ENCODE data around the gene NAA10.

The NAA10 gene

GRCh38 chrX:153883163-153883843, 51.5 kb downstream of the NAA10 start:
- DNase-seq: no peak

DNA sequence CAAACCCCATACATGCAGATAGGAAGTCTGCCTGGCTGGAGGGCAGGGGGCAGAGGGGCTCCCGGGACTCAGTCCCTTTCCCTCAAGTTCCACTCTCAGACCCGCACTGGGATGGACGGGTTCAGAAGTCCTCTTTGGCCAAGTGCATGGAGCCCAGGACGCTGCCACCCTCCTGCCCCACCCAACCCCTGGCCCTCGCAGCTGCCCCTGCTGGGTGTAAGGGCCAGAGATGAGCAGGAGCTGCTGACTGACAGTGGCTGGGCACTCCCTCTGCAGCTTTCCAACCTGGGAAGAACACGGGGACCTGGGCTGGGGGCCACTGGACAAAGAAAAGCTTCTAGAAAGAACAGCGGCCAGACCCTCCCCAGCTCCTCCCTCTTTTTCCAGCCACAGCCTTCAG, 52.3 kb downstream of the NAA10 start:
- no peak for DNase-seq

DNA sequence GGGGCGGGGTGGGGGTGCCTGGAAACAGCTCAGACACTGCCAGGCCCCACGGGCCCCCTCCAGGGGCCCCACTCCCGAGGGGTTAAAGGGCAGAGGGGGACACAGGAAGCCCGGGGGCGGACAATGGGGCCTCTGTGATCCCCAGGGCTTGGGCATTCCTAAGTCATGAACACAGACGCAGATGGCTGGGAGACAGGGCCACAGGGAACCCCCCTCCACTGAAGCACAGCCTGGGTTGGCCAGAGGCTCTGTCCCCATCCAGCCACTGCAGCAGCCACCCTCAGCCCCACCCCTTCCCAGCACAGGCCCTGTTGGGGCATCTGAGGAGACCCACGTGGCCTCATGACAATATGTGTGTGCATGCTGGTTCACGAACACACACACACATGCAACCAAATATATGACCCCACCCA, 52.7 kb downstream of the NAA10 start:
- no peak for DNase-seq

GRCh38 chrX:153881281-153881680, 53.6 kb downstream of the NAA10 start:
- no peak for DNase-seq

DNA sequence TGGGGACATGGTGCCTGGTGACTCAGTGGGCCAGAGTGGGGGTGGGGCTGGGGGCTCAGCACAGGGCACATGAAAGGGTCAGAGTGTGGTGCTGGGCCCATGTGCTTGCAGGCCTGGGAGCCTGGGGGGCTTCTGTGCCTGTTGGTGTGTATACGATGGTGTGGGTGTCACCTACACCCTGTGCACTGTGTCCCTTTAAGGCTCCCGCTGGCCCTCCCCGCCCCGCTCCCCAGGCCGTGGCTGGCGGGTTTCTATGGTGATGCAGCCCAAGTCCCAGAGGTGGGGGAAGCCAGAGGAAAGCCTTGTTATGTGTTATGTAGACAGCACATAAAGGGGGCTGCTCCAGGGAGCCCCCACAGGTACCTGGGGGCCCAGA, 54.4 kb downstream of the NAA10 start:
- no peak for DNase-seq

DNA sequence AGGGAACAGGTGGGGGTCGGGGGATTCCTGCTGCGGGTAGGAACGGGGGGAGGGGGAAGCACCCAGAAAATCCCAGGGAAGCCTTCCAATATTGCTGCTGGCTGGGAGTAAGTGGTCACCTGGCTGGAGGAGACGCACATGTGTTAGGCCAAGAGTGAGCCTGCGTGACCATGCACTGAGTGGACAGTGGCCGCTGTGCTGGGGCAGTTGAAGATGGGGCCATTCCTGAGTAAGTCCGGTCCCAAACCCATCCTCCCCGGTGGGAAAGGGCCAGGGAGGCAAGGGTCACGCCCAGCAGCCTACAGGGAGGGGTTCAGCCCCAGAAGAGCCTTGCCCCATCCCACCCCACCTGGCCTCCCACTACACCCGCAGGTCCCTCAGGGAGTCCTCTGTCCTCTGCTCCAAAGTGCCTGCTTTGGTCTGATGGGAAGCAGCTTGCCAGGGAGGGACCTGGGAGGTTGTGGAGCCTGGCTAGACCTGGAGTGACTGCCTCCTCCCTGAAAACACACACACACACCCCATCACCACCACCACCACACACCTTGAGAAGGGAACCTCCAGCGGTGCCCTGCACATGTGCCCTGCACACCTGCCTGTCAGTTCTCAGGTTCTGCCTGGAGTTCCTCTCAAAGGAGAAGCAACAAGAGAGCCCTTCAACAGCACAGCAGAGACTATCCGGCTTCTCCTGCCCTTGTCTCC, 54.9 kb downstream of the NAA10 start:
- no peak for DNase-seq
